Tibial artery (tissue), 4 donors: Measurements from ENCODE around the gene VCP.

Experiments
- DNase-seq, 2 donors: peaks; one replicate each; pipeline ENCODE4 v3.0.0-alpha.2; 2019
- H3K27ac ChIP-seq, 2 donors: fragments of 200-600 bp; sonication (generic) in 1 of 2; 1 replicate in 1 of 2; 2 replicates in 1 of 2; pipeline ENCODE4 v1.5.1; 2018 to 2019; ENCODE audit warnings: mild to moderate bottlenecking in 1 of 2
- H3K27me3 ChIP-seq, 2 donors: fragments of 200-600 bp; sonication (generic) in 1 of 2; one replicate each; pipeline versions ENCODE4 v1.5.1 to v1.6.0; 2016 to 2019
- H3K36me3 ChIP-seq, 3 donors: fragments of 200-600 bp; sonication (generic) in 2 of 3; one replicate each; pipeline ENCODE4 v1.5.1; 2016 to 2019; ENCODE audit warnings: mild to moderate bottlenecking in 2 of 3
- H3K4me1 ChIP-seq, 4 donors: fragments of 200-600 bp; sonication (generic) in 2 of 4; 1 replicate in 3 of 4; 2 replicates in 1 of 4; pipeline ENCODE4 v1.5.1; 2016 to 2019
- H3K4me3 ChIP-seq, 2 donors: fragments of 200-600 bp; sonication (generic) in 1 of 2; 1 replicate in 1 of 2; 2 replicates in 1 of 2; pipeline ENCODE4 v1.5.1; 2018 to 2019; ENCODE audit warnings: mild to moderate bottlenecking in 2 of 2
- H3K9me3 ChIP-seq, 3 donors: fragments of 200-600 bp; sonication (generic) in 1 of 3; one replicate each; pipeline ENCODE4 v1.5.1; 2016 to 2019
- CTCF ChIP-seq, 2 experiments: fragments of 200-600 bp in 1 of 2; fragments of 450-650 bp in 1 of 2; IDR thresholded peaks; one replicate each; pipeline ENCODE4 v1.5.1; 2017 to 2019; ENCODE audit warnings: antibody characterized with exemption in 2 of 2, mild to moderate bottlenecking in 1 of 2, moderate library complexity in 1 of 2
- intact Hi-C: fragments of 100-400 bp; cut with DNase I; formaldehyde crosslinking; loops from one replicate; pipeline ENCODE4 v1.15.0; 2023; ENCODE audit warnings: low total_unique reads

The VCP gene

DNA sequence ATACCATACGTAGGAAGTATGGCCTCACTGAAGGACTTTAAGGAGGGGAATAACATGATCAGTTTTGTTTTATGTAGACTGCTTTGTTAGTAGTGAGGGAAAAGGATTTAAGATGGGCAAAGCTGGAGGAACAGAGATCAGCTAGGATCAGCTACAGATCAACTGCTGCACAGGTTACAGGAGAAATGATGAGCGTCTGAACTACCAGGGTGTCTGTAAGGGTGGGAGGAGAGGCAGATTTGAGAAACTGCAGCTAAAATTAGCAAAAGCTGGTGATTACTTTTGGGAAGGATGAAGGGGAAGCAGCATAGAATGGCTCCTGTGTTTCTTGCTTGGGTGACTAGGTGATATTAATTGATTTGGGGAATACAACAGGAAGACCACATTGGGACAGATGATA, 39.3 kb downstream of the VCP start:
- intact Hi-C loops: no loop called here
- peaks cover 6 to 52% (median 18%) of the 10 kb centered on the region in 3 donors for H3K36me3 ChIP-seq
- no peaks in the 10 kb centered on the region for H3K9me3 ChIP-seq
- no peak for TF ChIP-seq CTCF (IDR thresholded peaks at IDR 0.05)
- no peak for DNase-seq
- H3K27me3 ChIP-seq: no peaks in the 10 kb centered on the region
- H3K4me1 ChIP-seq: peaks cover 0 to 12% (median 0%) of the 10 kb centered on the region in 4 donors
- H3K4me3 ChIP-seq: no peak overlapping the region
- no peak overlapping the region for H3K27ac ChIP-seq

DNA sequence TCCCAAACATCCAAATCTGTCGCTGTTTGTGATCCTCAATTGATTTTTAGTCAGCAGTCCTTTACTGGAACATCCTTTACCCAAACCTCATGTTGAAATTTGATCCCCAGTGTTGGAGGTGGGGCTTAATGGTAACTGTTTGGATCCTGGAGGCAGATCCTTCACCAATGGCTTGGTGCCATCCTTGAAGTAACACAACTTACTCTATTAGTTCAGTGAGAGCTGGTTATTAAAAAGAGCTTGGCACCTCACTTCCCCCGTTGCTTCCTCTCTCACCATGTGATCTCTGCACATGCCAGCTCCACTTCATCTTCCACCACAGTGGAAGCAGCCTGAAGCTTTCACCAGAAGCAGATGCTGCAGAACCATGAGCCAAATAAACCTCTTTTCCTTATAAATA, 42.6 kb downstream of the VCP start:
- no peak for TF ChIP-seq CTCF (IDR thresholded peaks at IDR 0.05)
- intact Hi-C loops: no loop called here
- H3K36me3 ChIP-seq: peaks cover 6 to 46% (median 11%) of the 10 kb centered on the region in 3 donors
- no peak for DNase-seq
- no peak overlapping the region for H3K27ac ChIP-seq
- H3K9me3 ChIP-seq: no peaks in the 10 kb centered on the region
- no peak overlapping the region for H3K4me3 ChIP-seq
- no peaks in the 10 kb centered on the region for H3K27me3 ChIP-seq
- H3K4me1 ChIP-seq: no peaks in the 10 kb centered on the region

GRCh38 chr9:35029241-35029640, 43.2 kb downstream of the VCP start:
- intact Hi-C loops: no loop called here
- Histone ChIP-seq H3K4me1 (no peaks in the 10 kb centered on the region), H3K9me3 (no peaks in the 10 kb centered on the region), H3K27me3 (no peaks in the 10 kb centered on the region), H3K36me3 (peaks cover 12 to 49% (median 12%) of the 10 kb centered on the region in 3 donors), H3K27ac (no peak overlapping the region), H3K4me3 (no peak overlapping the region)
- no peak for TF ChIP-seq CTCF (IDR thresholded peaks at IDR 0.05)
- no peak for DNase-seq

DNA sequence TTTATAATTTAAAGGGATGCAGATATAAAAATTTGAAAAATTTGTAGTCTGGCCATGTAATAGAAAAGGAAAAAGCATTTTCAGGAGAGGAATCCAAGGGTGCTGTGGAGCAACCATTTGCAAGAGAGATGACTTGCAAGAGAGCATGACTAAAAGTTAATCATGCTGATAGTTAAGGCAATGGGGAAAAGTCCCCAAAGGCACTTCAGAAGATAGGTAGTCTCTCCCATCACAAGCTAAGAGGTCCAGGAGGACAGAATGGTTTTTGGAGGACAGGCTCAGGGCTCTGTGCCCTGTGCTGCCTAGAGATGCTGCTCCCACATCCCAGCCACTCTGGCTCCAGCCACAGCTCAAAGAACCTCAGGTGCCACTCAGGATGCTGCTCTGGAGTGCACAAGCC, 44.1 kb downstream of the VCP start:
- H3K27ac ChIP-seq: no peak overlapping the region
- intact Hi-C loops: no loop called here
- H3K4me3 ChIP-seq: no peak overlapping the region
- no peak for TF ChIP-seq CTCF (IDR thresholded peaks at IDR 0.05)
- no peaks in the 10 kb centered on the region for H3K9me3 ChIP-seq
- H3K4me1 ChIP-seq: no peaks in the 10 kb centered on the region
- no peaks in the 10 kb centered on the region for H3K27me3 ChIP-seq
- peaks cover 18 to 50% (median 18%) of the 10 kb centered on the region in 3 donors for H3K36me3 ChIP-seq
- DNase-seq: no peak

DNA sequence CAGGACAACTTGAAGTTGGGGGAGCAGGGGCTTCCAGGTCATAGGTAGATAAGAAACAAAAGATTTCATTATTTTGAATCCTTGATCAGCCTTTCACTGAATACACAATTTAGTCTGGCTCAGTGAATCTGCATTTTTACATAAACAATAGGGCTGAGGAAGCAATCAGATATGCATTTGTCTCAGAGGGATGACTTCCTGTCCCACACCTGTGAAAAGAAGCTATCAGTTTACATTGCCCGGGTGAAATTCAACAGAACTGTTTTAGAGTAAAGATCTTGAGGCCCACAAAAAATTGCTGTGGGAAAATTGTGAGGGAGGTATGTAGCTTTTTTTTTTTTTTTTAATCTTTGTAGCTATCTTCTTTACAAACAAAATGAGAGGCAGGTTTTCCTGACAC, 44.6 kb downstream of the VCP start:
- H3K9me3 ChIP-seq: no peaks in the 10 kb centered on the region
- no peak for TF ChIP-seq CTCF (IDR thresholded peaks at IDR 0.05)
- H3K36me3 ChIP-seq: peaks cover 13 to 46% (median 18%) of the 10 kb centered on the region in 3 donors
- DNase-seq: no peak
- H3K4me3 ChIP-seq: no peak overlapping the region
- intact Hi-C loops: no loop called here
- H3K27me3 ChIP-seq: no peaks in the 10 kb centered on the region
- no peak overlapping the region for H3K27ac ChIP-seq
- H3K4me1 ChIP-seq: no peaks in the 10 kb centered on the region

GRCh38 chr9:35027374-35027773, 45.1 kb downstream of the VCP start:
- no peaks in the 10 kb centered on the region for H3K4me1 ChIP-seq
- intact Hi-C loops: no loop called here
- H3K36me3 ChIP-seq: peaks cover 12 to 46% (median 17%) of the 10 kb centered on the region in 3 donors
- H3K27ac ChIP-seq: no peak overlapping the region
- H3K9me3 ChIP-seq: no peaks in the 10 kb centered on the region
- H3K4me3 ChIP-seq: no peak overlapping the region
- no peak for DNase-seq
- no peaks in the 10 kb centered on the region for H3K27me3 ChIP-seq
- TF ChIP-seq CTCF (IDR thresholded peaks at IDR 0.05): no peak
